ENCODE measurements around the gene ALLC.

Gene ALLC

DNA sequence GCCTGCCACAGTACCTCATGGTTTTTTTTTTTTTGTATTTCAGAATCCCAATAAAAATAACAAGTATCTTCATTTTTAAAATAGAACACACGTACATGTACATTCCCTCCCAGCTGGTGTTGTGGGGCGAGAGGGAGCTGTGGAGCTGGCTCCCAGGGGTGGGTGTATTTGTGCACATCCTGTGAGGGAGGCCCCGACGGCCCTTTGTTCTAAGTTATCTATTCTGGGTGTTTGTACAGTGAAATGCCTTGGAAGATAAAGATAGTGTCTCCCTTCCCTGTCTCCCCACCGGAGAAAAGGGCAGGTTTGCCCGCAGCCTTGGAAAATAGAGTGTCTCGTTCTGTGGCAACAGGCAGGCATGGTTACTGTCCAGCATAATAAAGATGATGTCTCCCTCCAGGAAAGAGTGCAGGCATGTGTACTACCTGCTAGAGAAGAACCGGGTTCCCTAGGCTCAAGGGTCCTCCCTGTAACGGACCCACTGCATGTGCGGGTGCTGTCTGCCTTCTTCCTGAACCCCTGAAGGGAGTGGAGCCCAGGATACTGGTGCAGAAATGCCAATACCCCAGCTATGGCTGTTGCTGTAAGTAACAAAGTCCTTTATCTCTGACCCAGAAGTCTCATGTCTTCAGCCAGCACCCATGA lies 12.1 kb upstream of the ALLC start:
- H3K9me2 ChIP-seq (replicated peaks; ENCODE audit: low read depth, low read length) = no peaks in the 10 kb centered on the region
- no peaks in the 10 kb centered on the region for H3K4me1 ChIP-seq (ENCODE audit: insufficient read depth, low read length, poor library complexity, severe bottlenecking)

DNA sequence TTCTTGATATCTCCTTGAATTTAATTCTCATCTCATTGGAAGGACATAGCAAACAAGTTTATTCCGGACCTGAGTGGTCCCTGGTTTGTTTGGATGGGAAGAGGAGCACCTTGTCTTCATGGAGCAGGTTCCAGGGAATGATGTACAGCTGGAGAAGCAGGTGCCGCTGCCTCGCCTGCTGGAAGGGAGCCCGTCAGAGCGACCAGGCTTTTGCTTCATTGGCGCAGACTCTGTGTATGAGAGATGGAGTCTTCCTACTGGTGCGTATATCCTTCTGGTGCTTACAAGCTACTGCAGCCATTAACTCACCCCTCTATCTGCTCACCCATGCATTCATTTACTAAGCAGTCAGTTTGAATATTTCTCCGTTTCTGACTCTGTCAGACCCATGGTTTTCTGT lies 11.6 kb upstream of the ALLC start:
- H3K79me2 ChIP-seq (ENCODE audit: insufficient read depth, low read length) = no peaks in the 10 kb centered on the region
- H3K9ac ChIP-seq (ENCODE audit: low read depth, low read length, poor library complexity, severe bottlenecking) = no peak overlapping the region
- H4K20me1 ChIP-seq (ENCODE audit: insufficient read depth, low read length, poor library complexity, severe bottlenecking) = no peaks in the 10 kb centered on the region
- H3K9me2 ChIP-seq (replicated peaks; ENCODE audit: low read depth, low read length) = no peaks in the 10 kb centered on the region
- H3K4me1 ChIP-seq (ENCODE audit: insufficient read depth, low read length, poor library complexity, severe bottlenecking) = no peaks in the 10 kb centered on the region
- no peak for TF ChIP-seq EZH2phosphoT487 (IDR thresholded peaks at IDR 0.05; ENCODE audit: borderline replicate concordance)
- TF ChIP-seq, protein P1, sequence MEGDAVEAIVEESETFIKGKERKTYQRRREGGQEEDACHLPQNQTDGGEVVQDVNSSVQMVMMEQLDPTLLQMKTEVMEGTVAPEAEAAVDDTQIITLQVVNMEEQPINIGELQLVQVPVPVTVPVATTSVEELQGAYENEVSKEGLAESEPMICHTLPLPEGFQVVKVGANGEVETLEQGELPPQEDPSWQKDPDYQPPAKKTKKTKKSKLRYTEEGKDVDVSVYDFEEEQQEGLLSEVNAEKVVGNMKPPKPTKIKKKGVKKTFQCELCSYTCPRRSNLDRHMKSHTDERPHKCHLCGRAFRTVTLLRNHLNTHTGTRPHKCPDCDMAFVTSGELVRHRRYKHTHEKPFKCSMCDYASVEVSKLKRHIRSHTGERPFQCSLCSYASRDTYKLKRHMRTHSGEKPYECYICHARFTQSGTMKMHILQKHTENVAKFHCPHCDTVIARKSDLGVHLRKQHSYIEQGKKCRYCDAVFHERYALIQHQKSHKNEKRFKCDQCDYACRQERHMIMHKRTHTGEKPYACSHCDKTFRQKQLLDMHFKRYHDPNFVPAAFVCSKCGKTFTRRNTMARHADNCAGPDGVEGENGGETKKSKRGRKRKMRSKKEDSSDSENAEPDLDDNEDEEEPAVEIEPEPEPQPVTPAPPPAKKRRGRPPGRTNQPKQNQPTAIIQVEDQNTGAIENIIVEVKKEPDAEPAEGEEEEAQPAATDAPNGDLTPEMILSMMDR (conservative IDR thresholded peaks at IDR 0.05; ENCODE audit: low read length) = no peak
- H3K9me3 ChIP-seq (ENCODE audit: insufficient read depth, low read depth, low read length) = no peaks in the 10 kb centered on the region
- H3K4me3 ChIP-seq (ENCODE audit: low read length, poor library complexity, severe bottlenecking) = no peak overlapping the region
- H3K27me3 ChIP-seq (ENCODE audit: insufficient read depth, low read length, poor library complexity, severe bottlenecking) = no peaks in the 10 kb centered on the region
- H2AFZ ChIP-seq (ENCODE audit: low read length) = no peak overlapping the region
- no peaks in the 10 kb centered on the region for H3F3A ChIP-seq (ENCODE audit: low read depth)
- no peak overlapping the region for H3K4me2 ChIP-seq (ENCODE audit: low read depth, low read length, poor library complexity, severe bottlenecking)
- H3K36me3 ChIP-seq (ENCODE audit: insufficient read depth, low read length) = no peaks in the 10 kb centered on the region

More for the DNA sequence above, 12.1 kb upstream of the ALLC start:
- TF ChIP-seq EZH2phosphoT487 (IDR thresholded peaks at IDR 0.05; ENCODE audit: borderline replicate concordance) = no peak
- TF ChIP-seq, protein P1 (conservative IDR thresholded peaks at IDR 0.05; ENCODE audit: low read length) = no peak
- H3K9me3 ChIP-seq (ENCODE audit: insufficient read depth, low read depth, low read length) = no peaks in the 10 kb centered on the region
- no peaks in the 10 kb centered on the region for H3K27me3 ChIP-seq (ENCODE audit: insufficient read depth, low read length, poor library complexity, severe bottlenecking)
- H3K79me2 ChIP-seq (ENCODE audit: insufficient read depth, low read length) = no peaks in the 10 kb centered on the region
- no peaks in the 10 kb centered on the region for H3F3A ChIP-seq (ENCODE audit: low read depth)
- H3K4me2 ChIP-seq (ENCODE audit: low read depth, low read length, poor library complexity, severe bottlenecking) = no peak overlapping the region
- no peak overlapping the region for H2AFZ ChIP-seq (ENCODE audit: low read length)
- H3K9ac ChIP-seq (ENCODE audit: low read depth, low read length, poor library complexity, severe bottlenecking) = no peak overlapping the region
- H3K36me3 ChIP-seq (ENCODE audit: insufficient read depth, low read length) = no peaks in the 10 kb centered on the region
- H4K20me1 ChIP-seq (ENCODE audit: insufficient read depth, low read length, poor library complexity, severe bottlenecking) = no peaks in the 10 kb centered on the region
- no peak overlapping the region for H3K4me3 ChIP-seq (ENCODE audit: low read length, poor library complexity, severe bottlenecking)

DNA sequence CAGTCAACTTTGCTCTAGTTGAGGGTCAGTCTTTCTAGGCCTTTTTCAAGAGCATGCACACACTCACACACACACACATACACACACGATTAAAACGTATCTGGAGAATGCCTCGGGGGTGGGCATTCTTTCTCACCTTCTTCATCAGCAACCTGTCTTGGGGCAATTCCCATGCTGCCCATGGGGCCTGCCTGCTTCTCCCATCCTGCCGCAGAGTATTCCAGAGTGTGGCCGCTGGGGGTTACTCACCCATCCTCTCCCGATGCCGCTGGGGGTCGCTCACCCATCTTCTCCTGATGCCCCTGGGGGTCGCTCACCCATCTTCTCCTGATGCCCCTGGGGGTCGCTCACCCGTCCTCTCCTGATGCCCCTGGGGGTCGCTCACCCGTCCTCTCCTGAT lies 10.8 kb upstream of the ALLC start:
- no peak overlapping the region for H3K4me2 ChIP-seq (ENCODE audit: low read depth, low read length, poor library complexity, severe bottlenecking)
- no peaks in the 10 kb centered on the region for H3K9me3 ChIP-seq (ENCODE audit: insufficient read depth, low read depth, low read length)
- no peaks in the 10 kb centered on the region for H3K9me2 ChIP-seq (replicated peaks; ENCODE audit: low read depth, low read length)
- no peaks in the 10 kb centered on the region for H4K20me1 ChIP-seq (ENCODE audit: insufficient read depth, low read length, poor library complexity, severe bottlenecking)
- H2AFZ ChIP-seq (ENCODE audit: low read length) = no peak overlapping the region
- H3K27me3 ChIP-seq (ENCODE audit: insufficient read depth, low read length, poor library complexity, severe bottlenecking) = no peaks in the 10 kb centered on the region
- no peak overlapping the region for H3K4me3 ChIP-seq (ENCODE audit: low read length, poor library complexity, severe bottlenecking)
- TF ChIP-seq, protein P1 (conservative IDR thresholded peaks at IDR 0.05; ENCODE audit: low read length) = no peak
- TF ChIP-seq EZH2phosphoT487 (IDR thresholded peaks at IDR 0.05; ENCODE audit: borderline replicate concordance) = no peak
- H3F3A ChIP-seq (ENCODE audit: low read depth) = no peaks in the 10 kb centered on the region
- no peaks in the 10 kb centered on the region for H3K79me2 ChIP-seq (ENCODE audit: insufficient read depth, low read length)
- H3K36me3 ChIP-seq (ENCODE audit: insufficient read depth, low read length) = no peaks in the 10 kb centered on the region
- peaks cover 7% of the 10 kb centered on the region for H3K4me1 ChIP-seq (ENCODE audit: insufficient read depth, low read length, poor library complexity, severe bottlenecking)
- no peak overlapping the region for H3K9ac ChIP-seq (ENCODE audit: low read depth, low read length, poor library complexity, severe bottlenecking)

All from Loucy (cell line).